ENCODE measurements around the gene FKBP11. TPM values are rescaled to one million over a fixed set of nuclear protein-coding genes. Genes with fewer than 3 reads are reported as not detected.

The FKBP11 gene
- total RNA-seq, 1 experiment from 2014 or later = 18.5 TPM

GRCh38 chr12:48899651-48900050 is 25.6 kb downstream of the FKBP11 start:
- no peak overlapping the region for H3K4me3 ChIP-seq (replicated peaks in 1 of 2; ENCODE audit: low read depth in 1 of 2, low read length in 2 of 2)
- no peak for TF ChIP-seq EZH2 (IDR thresholded peaks at IDR 0.05)
- no peak for TF ChIP-seq TCF7L2 (IDR thresholded peaks at IDR 0.05; ENCODE audit: borderline replicate concordance, extremely low read depth, insufficient read depth, insufficient read length)
- no peak for TF ChIP-seq ELF1 (IDR thresholded peaks at IDR 0.05; ENCODE audit: borderline replicate concordance, low read depth)
- no peak for TF ChIP-seq SRF (IDR thresholded peaks at IDR 0.05; ENCODE audit: low read depth)
- no peak for TF ChIP-seq POLR2AphosphoS5 (IDR thresholded peaks at IDR 0.05; ENCODE audit: low read depth, low read length)
- no peak for TF ChIP-seq SP1 (IDR thresholded peaks at IDR 0.05; ENCODE audit: low read depth)
- TF ChIP-seq EZH2phosphoT487 (IDR thresholded peaks at IDR 0.05; ENCODE audit: borderline replicate concordance) = no peak
- TF ChIP-seq ZNF274 (IDR thresholded peaks at IDR 0.05; ENCODE audit: low read depth, low read length) = no peak
- TF ChIP-seq, protein P1, sequence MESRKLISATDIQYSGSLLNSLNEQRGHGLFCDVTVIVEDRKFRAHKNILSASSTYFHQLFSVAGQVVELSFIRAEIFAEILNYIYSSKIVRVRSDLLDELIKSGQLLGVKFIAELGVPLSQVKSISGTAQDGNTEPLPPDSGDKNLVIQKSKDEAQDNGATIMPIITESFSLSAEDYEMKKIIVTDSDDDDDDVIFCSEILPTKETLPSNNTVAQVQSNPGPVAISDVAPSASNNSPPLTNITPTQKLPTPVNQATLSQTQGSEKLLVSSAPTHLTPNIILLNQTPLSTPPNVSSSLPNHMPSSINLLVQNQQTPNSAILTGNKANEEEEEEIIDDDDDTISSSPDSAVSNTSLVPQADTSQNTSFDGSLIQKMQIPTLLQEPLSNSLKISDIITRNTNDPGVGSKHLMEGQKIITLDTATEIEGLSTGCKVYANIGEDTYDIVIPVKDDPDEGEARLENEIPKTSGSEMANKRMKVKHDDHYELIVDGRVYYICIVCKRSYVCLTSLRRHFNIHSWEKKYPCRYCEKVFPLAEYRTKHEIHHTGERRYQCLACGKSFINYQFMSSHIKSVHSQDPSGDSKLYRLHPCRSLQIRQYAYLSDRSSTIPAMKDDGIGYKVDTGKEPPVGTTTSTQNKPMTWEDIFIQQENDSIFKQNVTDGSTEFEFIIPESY (IDR thresholded peaks at IDR 0.05; ENCODE audit: extremely low read depth, insufficient replicate concordance, low read length) = no peak
- TF ChIP-seq EGR1 (IDR thresholded peaks at IDR 0.05; ENCODE audit: low read depth) = no peak
- TF ChIP-seq RAD21 (IDR thresholded peaks at IDR 0.05; ENCODE audit: low read depth) = no peak
- no peak for TF ChIP-seq SIN3A (IDR thresholded peaks at IDR 0.05; ENCODE audit: low read depth)
- no peak for TF ChIP-seq YY1 (IDR thresholded peaks at IDR 0.05; ENCODE audit: extremely low read depth, insufficient replicate concordance, low read depth, low read length)
- no peak for TF ChIP-seq REST (IDR thresholded peaks at IDR 0.05; ENCODE audit: low read depth)
- no peak for TF ChIP-seq POLR2A (IDR thresholded peaks at IDR 0.05; ENCODE audit: borderline replicate concordance, extremely low read depth, insufficient read depth, insufficient read length)
- no peak for TF ChIP-seq CTCF (IDR thresholded peaks at IDR 0.05 in 2 of 3, conservative IDR thresholded peaks at IDR 0.05 in 1 of 3; ENCODE audit: borderline replicate concordance in 1 of 3, insufficient read depth in 1 of 3, low read depth in 2 of 3, low read length in 2 of 3)
- TF ChIP-seq FOSL1 (IDR thresholded peaks at IDR 0.05; ENCODE audit: low read depth) = no peak
- no peak for TF ChIP-seq ZFX (IDR thresholded peaks at IDR 0.05)
- TF ChIP-seq CEBPB (IDR thresholded peaks at IDR 0.05; ENCODE audit: low read depth) = no peak
- no peak for TF ChIP-seq JUND (IDR thresholded peaks at IDR 0.05)
- no peaks in the 10 kb centered on the region for H3K9me3 ChIP-seq (ENCODE audit: control insufficient read depth in 1 of 2, insufficient read depth in 1 of 2, low read depth in 1 of 2, low read length in 2 of 2)
- ChIA-PET CTCF (interaction anchor here (4.2 kb wide), 1 partner anchor 9 kb away, joined by 26 read pairs; no protein-coding TSS in a partner anchor), RAD21 (ENCODE audit: low non-redundant PET in 1 of 2, low total read pairs in 2 of 2, uncharacterized antibody in 2 of 2, unreplicated experiment in 2 of 2) (interaction anchor here in 1 of 2 experiments (0.6 kb wide), 1 partner anchor 24 kb away, joined by 3 read pairs; no protein-coding TSS in a partner anchor), POLR2A (interaction anchor here (1.0 kb wide), 1 partner anchor 34 kb away, joined by 3 read pairs; the partner anchor contains the start of gene RND1)
- peaks cover 0 to 3% of the 10 kb centered on the region in 2 experiments; a peak in 1 of 4 replicates for H3K4me1 ChIP-seq (ENCODE audit: control insufficient read depth in 1 of 2, insufficient read depth in 2 of 2, low read length in 2 of 2)
- DNase-seq (ENCODE audit: low read depth, low spot score) (no peak), ATAC-seq (no peak)
- intact Hi-C loops (cut with micrococcal nuclease) = no loop called here
- H4K20me1 ChIP-seq (ENCODE audit: insufficient read depth) = no peaks in the 10 kb centered on the region
- no TSS peak for BruUV-seq (replicated peaks)
- H3K4me2 ChIP-seq (ENCODE audit: low read length) = no peak overlapping the region
- H3K9me2 ChIP-seq (ENCODE audit: insufficient read depth) = no peaks in the 10 kb centered on the region
- no peaks in the 10 kb centered on the region for H3K79me2 ChIP-seq (ENCODE audit: insufficient read depth, low read length)
- H3K9ac ChIP-seq (ENCODE audit: low read length) = no peak overlapping the region
- H3K27me3 ChIP-seq (ENCODE audit: insufficient read depth, low read length) = no peaks in the 10 kb centered on the region
- H3K36me3 ChIP-seq (ENCODE audit: control insufficient read depth in 1 of 2, insufficient read depth in 2 of 2, low read length in 2 of 2) = no peaks in the 10 kb centered on the region
- no peak overlapping the region for H2AFZ ChIP-seq (ENCODE audit: low read depth, low read length, poor library complexity, severe bottlenecking)
- H3K27ac ChIP-seq (ENCODE audit: low read depth, low read length) = no peak overlapping the region
